ENCODE results near the gene FRY.

FRY gene

DNA sequence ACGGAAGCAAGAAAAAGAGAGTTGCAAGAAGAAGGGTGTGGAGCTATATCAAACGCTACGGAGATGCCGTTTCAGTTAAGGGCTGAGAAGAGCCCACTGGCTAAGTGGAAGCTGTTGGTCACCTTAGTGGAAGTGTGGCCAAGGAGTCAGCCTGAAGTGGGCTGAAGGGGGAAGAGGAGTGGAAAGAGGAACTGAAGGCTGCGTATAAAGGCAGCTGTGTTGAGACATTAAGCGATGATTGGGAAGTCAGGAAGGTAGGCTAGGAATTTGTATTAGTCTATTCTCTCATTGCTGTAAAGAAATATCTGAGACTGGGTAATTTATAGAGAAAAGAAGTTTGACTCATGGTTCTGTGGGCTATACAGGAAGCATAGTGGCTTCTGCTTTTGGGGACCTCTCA is 14.1 kb upstream of the FRY start:
- no peak for DNase-seq

DNA sequence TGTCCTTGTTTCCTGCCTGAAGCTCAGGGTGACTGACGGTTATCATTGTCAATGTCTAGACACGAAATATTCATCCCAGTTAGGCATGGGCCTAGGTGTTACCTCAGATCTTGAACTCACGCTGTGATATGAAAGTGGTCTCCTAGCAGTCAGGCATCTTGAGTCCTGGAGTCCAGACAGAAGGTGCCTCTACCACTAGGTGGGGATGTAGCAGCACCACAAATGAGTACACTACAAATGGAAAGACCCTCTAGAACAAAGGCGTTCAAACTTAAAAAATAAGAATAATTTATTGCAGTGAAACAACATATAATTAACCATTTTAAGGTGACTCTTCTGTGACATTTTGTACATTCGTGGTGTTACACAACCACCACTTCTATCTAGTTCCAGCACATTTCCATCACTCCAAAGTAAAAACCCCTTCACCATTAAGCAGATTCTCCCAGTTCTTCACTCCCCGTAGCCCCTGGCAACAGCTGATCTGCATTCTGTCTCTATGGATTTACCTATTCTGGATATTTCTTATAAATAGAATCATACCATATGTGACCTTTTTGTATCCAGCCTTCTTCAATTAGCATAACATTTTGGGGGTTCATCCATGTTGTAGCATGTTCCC is 11.9 kb upstream of the FRY start:
- DNase-seq, result peak; percentile 34

DNA sequence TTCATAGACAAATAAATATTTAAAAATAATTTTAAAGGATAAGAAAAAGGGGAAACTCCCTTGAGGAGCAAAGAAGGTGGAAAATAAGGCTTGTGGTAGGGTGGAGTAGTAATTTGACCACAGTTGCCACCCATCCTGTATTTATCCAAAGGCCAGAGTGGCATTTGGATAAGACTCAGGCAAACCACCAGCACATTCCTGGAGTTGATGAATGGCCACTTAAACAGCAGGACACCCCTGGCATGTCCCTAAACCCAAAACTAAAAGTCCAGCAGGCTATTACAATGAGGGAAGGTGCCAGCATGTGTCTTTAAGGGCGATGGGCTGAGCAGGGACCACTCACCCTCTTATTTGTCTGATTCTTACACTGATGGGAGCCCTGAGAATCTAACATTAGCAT is 9.8 kb upstream of the FRY start:
- DNase-seq, result no peak

DNA sequence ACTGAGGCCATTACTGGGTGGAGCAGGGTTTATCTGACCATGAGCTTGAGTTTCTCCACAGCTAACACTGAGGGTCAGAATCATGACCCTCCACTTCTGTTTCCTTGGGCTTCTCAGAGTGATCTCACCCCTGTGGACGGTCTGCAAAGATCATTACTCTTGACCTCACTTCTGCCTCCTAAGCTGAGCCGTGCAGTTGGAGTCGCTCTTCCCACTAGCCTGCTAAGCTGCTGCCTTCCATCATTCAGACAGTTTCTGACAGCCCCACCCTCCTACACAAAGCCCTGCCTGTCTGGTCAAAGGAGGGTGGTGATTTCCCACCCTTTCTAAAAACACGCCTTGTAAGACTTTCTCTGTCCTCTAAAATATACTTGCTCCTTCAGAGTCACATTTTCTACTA is 9.3 kb upstream of the FRY start:
- no peak for DNase-seq

DNA sequence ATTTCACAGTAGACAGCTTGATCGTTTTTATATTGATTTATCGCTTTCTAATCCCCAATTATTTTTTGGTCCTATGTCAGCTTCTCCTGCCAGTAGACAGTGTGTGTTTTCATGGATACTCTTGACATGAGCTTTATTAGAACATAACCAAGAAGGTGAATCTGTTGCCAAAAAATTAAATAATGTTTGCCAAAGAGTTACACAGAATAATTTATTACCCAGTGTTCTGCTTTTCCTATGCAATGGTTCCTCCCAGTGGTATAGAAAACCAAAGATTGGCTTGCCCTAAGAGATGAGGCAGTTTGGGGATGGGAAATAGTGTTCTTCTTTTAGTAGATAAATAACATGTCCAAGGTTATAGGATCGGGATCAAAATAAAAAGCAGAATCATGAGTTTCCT is 8.5 kb upstream of the FRY start:
- DNase-seq, result no peak

DNA sequence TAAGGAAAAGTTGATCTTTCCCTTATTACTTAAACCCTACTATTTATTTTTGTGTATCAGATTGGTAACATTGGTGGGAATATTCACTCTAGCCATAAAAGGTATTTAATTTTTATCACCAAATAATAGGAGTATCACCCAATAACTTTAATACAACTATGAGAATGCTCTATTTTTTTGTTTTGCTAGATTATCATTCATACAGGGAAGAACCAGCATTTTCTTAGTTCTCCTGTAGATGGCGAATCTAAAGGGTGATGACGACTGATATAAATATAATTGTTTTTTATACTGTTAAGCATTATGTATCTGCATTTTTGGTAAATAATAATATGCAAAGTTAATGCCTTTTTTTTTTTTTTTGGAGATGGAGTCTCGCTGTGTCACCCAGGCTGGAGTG is 7.9 kb upstream of the FRY start:
- DNase-seq, result no peak

DNA sequence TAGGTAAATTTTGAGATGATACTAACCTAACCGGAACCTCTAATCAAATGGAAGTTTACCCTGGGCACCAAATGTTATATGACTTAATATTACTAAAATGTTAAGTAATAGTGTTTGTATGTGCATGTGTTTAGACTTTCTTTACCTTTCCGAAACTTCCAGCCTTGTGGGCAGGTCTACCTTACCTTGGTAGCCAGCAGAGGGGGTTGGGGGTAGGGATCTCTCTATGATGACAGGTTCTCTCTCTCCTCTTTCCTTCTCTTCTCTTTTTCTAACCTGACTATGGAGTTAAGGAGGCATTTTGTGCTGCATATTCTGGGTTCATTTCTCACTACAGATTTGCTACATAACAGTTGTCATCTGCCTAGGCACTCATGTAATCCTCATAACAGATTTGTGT is 6.8 kb upstream of the FRY start:
- DNase-seq, result no peak

DNA sequence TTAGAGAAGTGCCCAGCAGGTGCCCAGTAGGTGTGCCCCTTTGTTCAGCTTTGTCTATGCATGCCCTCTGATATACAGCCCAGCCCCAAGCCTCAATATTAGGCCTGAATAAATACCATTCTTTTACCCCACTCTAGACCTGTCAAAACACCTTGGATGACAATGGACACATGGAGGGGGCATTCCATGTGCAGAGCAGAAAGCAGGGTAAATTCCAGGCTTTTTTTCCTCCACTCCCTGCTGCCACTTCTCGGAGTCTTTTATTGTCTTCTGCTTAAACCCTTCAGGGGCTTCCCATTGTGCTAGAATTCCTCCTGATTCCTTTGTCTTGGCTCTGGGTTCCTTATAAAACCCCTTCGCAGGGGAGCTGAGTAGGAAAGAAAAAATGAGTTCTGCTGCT is 5.8 kb upstream of the FRY start:
- no peak for DNase-seq

DNA sequence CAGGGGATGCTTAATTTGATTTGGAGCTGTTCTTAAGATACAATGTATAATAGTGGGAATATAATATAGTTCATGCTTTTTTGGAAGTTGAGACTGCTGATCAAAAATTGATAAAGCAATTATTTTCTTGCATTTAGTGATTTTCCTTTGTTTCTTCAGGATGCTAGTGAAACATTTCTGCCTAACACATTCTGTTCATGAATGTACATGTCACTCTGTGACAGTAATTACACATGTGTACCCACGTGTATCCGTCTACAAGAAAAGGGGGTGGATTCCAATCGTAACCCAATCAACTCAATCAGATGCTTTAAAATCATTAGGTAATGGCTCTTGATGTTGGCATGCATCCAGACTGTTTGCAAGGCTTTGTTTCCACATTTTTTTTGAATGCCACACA is 5.0 kb upstream of the FRY start:
- DNase-seq, result no peak

DNA sequence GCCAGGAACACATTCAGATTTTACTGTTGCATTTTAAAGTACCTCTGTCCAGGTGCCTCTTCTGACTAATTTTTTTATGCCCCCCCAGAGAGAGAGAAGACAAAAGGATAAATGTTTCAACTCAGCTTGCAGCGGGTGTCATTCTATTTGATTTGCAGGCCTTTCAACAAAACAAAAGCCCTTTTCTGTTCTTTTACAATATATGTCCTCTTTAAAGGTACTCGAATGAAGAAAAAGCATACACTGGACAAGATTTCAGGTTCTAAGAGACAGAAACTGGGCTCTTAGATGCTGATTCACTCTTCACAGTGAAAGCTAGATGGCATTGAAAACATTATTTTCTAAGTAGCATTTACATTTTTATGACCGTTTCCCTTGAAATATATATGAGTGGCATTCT is 2.9 kb upstream of the FRY start:
- no peak for DNase-seq

DNA sequence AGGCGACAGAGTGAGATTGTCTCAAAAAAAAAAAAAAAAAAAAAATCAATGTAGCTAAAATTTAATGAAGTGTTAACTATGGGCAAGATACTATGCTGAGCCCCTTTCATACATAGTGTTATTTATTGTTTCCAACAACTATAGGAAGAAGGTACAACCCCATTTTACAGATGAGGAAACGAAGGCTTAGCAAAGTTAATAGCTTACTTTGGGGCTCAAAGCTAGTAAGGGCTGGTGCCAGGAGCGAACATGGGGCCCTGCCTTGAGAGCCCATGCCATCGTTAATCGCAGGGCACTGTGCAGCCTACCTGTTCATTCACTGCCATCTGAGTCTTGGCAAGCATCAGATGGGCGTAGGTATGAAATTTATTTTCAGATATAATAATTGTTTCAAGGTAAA is 1.9 kb upstream of the FRY start:
- DNase-seq, result no peak

DNA sequence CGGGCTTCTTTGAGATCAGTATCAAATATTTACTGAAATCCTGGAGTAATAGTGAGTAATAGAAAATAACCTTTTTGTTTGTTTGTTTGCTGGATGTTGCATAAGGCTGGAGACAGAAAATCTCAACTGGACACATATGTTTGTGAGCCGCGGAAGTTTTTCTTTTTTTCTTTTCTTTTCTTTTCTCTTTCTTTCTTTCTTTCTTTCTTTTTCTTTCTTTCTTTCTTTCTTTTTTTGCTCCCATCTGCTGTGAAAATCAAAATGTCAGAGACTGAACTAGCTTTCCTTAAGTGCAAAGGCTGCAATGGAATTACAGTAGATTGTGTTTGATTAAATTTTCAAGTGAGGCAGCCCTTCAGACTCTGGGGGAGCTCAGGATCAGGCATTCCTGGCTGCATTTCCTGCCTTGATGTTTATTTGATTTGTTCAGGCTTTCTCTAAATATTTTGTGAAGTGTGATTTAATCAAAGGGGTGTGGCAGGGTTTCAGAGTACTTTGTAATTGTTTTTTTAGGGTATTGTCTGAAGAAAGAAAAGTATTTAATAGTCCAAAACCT is 319 bp downstream of the FRY start:
- no peak for DNase-seq

DNA sequence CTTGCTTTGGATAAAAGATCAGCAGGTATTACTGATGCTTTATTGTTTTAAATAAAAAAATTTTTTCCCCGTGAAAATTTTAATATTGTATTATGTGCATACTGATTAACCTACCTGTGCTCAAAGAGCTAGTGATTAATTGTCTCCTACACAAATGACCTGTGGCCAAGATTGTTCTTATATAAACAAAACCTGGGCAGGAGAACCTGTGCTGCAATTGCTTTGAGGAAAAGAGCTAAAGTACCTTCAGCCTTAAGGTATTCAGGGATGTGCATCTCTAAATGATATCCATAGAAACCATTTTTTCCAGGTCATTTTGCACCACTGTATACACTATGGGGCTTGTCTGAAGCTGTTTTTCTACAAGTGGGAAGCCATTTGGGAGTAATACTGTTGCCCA is 1.2 kb downstream of the FRY start:
- DNase-seq, result no peak

DNA sequence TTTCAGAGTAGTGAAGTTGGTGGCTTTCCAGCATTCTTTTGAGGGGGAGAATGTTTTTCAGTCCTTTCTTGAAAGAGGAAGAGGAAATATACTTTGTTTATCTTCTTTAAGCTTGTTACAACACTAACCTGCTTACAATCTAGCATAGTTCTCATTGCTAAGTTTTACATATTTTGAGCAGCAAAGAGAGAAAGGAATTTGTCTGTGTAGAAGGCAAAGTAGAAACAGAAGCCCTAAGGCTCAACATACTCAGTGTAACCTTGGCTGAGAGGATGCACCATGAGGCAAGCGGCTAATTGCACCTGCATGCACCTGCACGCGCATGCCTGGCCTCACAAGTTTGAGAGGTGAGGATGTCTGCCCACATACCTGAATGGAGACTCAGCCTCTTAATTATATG is 2.2 kb downstream of the FRY start:
- no peak for DNase-seq

DNA sequence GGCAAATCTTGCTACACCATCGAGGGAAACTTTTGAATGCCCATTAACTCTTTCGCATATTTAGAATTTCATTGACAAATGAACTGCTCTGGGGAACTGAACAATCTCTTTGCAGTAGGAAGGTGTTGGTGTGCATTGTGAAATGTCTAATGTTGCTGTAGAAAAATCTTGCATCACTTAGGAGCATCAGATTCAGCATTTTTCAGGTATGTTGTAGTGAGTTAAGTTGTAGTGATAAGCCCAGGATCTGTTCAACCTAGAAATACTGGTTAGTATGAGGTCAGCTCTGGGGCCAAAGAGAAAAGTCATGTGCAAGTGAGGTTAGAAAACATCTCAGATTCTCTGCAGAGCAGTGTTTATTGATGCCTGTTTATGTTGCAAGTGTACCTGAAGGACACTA is 4.1 kb downstream of the FRY start:
- DNase-seq, result no peak

DNA sequence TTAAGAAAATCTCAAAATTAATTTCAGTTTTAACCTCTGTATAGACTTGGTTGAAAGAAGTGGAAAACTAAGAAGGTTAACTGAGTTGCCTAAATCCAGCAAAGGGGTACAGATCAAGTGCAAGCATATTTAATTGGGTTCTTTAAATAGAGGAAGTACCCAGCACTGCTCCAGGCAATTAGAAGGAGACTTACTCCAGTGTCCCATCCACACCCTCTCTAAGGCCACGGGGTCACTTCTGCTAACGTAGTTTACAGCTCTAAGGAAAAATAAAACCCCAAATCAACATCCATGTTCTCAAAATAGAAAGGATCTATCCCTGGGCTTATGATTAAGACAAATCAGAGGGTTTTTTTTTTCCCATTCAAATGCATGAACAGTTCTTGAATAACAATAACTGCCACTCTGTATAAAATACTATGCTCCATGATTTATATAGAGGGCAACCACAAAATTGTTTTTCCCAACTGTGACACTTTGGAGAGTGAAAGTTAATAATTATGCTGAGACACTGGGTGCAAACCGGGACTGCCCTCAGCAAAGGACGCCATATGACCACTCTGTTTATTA is 4.6 kb downstream of the FRY start:
- DNase-seq, result no peak

DNA sequence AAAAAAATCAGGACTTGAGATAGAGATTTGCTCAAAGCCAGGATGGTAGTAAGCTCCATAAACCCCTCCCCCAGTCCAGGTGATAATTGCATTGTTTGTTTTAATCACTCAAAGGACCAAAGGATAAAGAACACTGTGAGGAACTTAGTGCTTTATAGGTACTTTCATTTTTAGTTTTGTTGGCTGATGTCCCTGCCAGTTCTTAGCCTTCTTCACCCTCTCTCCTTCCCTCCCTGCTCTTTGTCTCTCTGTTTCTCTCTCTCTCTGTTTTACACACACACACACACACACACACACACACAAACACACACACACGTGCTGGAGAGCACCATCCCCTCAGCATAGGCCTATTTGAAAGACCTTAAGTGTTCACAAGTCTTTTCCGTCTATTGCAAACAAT is 5.2 kb downstream of the FRY start:
- no peak for DNase-seq

DNA sequence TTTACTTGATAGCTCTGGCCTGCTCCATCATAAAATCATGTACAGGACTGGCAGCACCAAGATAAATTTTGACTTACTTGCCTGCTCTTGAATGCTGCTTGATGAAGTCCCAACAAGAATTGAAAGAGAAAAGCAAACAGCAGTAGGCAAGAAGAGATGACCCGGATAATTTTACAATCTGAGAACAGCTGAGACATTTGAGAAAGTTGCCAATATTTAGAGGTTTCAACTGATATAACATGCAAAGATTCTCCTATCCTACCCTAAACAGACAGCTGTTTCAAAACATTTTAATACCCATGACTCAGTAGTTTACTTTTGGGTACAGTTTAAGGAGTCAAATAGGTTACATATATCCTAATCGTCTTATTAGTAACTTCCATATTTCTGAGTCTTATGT is 5.9 kb downstream of the FRY start:
- no peak for DNase-seq

DNA sequence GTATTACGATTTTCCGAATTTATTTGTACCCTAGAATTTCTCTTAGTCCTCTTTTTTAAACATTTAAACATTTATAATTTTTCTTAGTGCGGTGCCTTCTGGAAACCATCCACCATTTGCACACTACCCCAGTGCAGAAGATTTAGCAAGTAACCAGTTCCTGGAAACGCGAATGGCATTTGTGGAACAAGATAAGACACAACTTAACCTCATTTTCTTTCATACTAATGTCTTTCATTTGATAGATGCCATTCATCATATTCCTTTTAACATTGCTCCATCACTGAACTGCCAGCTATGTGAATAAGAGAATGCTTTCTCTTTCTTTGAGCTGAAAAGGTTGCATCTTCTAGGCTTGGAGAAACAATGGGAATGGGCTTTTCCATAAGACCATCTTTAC is 6.8 kb downstream of the FRY start:
- no peak for DNase-seq

DNA sequence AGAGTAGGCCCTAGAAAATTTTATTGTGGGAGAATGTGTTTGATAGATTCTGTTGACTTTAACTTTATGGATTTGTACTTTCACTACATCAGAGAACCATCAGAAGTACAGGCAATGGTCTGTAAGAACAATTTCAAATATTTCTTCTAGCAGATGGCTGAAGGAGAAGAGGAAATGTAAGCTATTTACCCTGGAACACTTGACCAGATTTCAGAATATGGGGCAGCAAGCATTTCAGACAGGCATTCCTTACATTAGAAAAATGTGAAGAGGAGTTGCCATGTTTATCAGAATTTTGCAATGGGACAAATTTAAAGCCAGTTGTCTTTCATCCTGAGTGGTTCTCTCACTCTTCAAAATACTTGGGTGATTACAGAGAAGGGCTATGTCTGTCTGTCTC is 7.5 kb downstream of the FRY start:
- DNase-seq, result no peak

DNA sequence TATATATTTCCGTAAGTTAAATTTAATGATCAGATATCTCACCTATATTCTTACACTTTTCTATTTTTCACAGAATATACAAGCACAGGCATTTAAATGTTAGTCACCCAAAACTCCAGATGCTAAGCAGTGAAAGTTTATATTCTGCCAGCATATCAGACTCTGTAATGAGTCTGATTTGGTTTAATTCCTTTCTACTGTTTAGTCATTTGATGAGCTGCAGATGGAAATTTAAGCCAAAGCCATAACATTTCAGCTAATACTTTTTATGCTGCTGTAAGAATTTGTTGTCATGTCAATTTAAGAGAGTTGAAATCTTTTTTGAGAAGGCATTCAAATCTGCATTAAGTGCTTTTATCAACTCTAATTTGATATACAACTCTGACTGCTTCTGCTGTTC is 8.0 kb downstream of the FRY start:
- no peak for DNase-seq

DNA sequence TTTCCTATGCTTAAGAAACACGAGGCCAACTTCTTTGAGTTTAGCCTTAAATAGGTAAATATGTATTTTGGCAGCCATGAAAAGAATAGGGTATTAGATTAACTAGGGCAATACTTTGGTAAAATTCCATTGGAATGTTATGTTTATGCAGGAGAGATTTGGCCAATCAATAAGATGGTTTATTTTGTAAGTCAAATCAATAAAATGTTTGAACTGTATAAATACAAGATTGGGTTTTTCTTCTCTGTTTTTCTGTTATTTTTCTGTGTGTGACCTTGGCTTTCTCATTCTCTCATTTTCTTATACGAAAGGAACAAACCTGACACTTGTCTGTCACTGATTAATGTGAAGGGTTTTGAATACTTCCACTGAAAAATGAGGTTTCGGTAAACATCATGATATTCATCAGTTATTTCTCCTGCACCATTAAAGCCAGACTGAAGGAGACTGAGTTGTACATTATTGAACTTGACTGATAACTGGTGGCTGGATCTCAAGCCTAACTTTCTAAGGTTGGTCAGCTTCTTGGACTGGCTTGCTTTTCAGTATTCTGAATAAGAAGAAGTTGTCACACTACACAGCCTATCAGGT is 8.6 kb downstream of the FRY start:
- DNase-seq, result no peak

DNA sequence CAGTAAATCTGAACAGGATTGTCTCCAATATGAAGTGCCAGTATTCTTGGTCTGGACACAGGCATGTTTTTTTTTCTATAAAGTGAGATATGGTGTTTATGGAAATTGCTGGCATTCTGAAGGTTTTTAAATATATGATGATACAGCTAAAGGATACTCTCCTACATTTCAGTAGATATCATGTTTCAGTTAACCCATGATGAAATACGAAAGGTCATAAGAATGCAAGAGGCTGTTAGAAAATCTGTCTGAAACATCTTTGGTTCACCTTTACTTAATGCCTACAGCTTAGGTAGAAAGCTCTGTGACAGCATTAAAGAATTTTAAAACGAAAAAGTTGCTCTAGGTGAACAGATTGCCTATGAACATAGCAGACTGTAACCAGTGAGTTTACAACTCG is 9.1 kb downstream of the FRY start:
- DNase-seq, result no peak

DNA sequence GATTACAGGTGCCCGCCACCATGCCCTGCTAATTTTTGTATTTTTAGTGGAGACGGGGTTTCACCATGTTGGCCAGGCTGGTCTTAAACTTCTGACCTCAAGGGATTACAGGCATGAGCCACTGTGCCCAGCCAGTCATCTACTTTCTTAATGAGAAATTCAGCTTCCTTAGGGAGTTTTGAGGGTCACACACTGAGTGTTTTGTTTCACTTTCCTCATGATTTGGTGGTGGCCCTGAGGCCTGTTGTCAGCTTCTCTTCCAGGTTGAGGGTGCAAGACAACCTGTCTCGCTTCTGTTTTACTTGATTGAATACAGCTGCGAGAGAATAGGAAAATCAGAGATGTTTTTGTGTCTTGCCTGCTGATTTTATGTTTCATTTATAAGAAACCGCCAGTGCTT is 9.9 kb downstream of the FRY start:
- no peak for DNase-seq

DNA sequence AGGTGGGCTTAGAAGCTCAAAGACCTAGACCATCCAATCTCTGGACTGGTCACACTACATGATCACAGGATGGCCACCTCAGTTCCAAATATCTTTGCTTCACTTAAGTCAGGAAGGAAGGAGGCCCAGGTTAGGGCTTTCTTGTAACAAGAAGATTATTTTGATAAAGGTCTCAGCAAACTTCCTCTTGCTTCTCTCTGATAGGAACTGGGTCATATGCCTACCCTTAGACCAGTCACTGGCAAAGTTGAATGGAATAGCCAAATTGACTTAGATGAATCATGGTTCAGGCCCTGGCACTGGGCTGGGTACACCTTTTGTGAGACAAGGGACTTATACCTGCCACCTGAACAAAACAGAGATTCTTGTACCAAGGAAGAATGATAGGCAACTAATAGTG is 11.0 kb downstream of the FRY start:
- DNase-seq, result no peak
